ENCODE data around the gene ZFAND3.

- TF ChIP-seq ELF4 (IDR thresholded peaks at IDR 0.05) (no peak), BHLHE40 (IDR thresholded peaks at IDR 0.05; ENCODE audit: borderline replicate concordance) (no peak)
Measured at GRCh38 chr6:38143191-38144150, 323.9 kb downstream of the ZFAND3 start.
